Muscle layer of colon (tissue), 2 donors: ENCODE measurements around the gene CDK6.

Experiments used
- H3K27ac ChIP-seq: one replicate; pipeline ENCODE4 v1.7.0; 2013; ENCODE audit warnings: low read depth, mild to moderate bottlenecking, low read length, moderate library complexity
- H3K27me3 ChIP-seq, 2 donors: one replicate each; pipeline ENCODE4 v1.7.0; 2013; ENCODE audit warnings: low read length in 2 of 2, mild to moderate bottlenecking in 2 of 2; ENCODE audit not compliant: insufficient read depth in 2 of 2, control insufficient read depth in 1 of 2
- H3K36me3 ChIP-seq: one replicate; pipeline ENCODE4 v1.7.0; 2013; ENCODE audit warnings: mild to moderate bottlenecking, low read length; ENCODE audit not compliant: insufficient read depth
- H3K4me1 ChIP-seq: one replicate; pipeline ENCODE4 v1.7.0; 2013; ENCODE audit warnings: mild to moderate bottlenecking, low read length; ENCODE audit not compliant: insufficient read depth
- H3K4me3 ChIP-seq, 2 donors: one replicate each; pipeline ENCODE4 v1.7.0; 2013; ENCODE audit warnings: low read length in 2 of 2, low read depth in 1 of 2, mild to moderate bottlenecking in 1 of 2, moderate library complexity in 1 of 2
- H3K9ac ChIP-seq: one replicate; pipeline ENCODE4 v1.7.0; 2013; ENCODE audit warnings: low read length
- H3K9me3 ChIP-seq: one replicate; pipeline ENCODE4 v1.7.0; 2013; ENCODE audit warnings: mild to moderate bottlenecking, low read length
- donor health status: abdominal sarcoma.
- donor health status: Adenocarcinoma of cecum.

Gene CDK6

DNA sequence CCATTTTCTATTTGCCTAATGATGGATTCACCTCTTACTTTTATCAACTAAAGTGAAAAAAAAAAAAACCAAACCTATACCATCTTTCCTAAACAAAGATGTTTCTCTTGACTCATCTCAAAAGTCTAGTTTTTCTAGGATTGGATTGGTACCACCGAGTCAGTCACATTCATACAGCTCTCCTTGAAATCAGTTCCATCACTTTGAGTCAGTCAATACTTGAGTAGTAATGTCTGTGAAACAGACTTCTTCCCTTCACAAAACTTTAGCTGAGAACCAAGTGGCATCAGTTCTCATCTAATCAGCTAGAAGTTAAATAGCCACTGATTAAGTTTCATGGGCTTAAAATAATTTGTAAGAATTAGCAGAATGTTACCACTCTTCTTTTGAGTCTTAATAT is 13.3 kb downstream of the CDK6 start:
- Histone ChIP-seq H3K4me3 (no peak overlapping the region), H3K36me3 (no peaks in the 10 kb centered on the region), H3K4me1 (peaks cover 7% of the 10 kb centered on the region), H3K27ac (no peak overlapping the region), H3K9me3 (no peaks in the 10 kb centered on the region), H3K27me3 (no peaks in the 10 kb centered on the region), H3K9ac (no peak overlapping the region)

DNA sequence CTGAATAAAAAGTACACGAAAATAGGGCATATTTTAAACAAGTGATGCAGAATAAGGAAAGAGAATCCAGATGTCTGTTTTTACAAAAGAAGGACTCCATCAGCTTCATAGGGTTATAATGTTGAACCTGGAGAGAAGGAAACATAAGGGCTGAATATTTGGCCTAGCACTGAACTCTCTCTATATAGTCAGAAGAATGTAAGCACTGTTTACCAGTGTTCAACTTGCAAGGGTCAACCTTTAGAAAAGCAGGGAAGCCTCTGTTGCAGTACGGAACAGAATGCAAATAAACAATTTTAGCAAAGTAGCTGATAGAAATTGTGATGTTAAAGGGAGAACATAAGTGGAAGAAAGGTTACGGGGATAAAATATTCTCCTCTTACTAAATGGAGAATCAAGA is 16.2 kb downstream of the CDK6 start:
- Histone ChIP-seq H3K9ac (no peak overlapping the region), H3K4me1 (no peaks in the 10 kb centered on the region), H3K36me3 (no peaks in the 10 kb centered on the region), H3K27ac (no peak overlapping the region), H3K27me3 (no peaks in the 10 kb centered on the region), H3K9me3 (peaks cover 7% of the 10 kb centered on the region), H3K4me3 (no peak overlapping the region)

GRCh38 chr7:92817398-92817797 is 19.0 kb downstream of the CDK6 start:
- no peaks in the 10 kb centered on the region for H3K4me1 ChIP-seq
- no peaks in the 10 kb centered on the region for H3K36me3 ChIP-seq

GRCh38 chr7:92815412-92815811 is 21.0 kb downstream of the CDK6 start:
- Histone ChIP-seq H3K9me3 (peaks cover 8% of the 10 kb centered on the region), H3K36me3 (no peaks in the 10 kb centered on the region), H3K27ac (no peak overlapping the region), H3K4me1 (peaks cover under 1% of the 10 kb centered on the region), H3K4me3 (no peak overlapping the region), H3K9ac (no peak overlapping the region), H3K27me3 (no peaks in the 10 kb centered on the region)

More at GRCh38 chr7:92817398-92817797, 19.0 kb downstream of the CDK6 start:
- H3K4me3 ChIP-seq, result no peak overlapping the region
- peaks cover 8% of the 10 kb centered on the region for H3K9me3 ChIP-seq
- H3K27ac ChIP-seq, result no peak overlapping the region
- no peaks in the 10 kb centered on the region for H3K27me3 ChIP-seq
- no peak overlapping the region for H3K9ac ChIP-seq

DNA sequence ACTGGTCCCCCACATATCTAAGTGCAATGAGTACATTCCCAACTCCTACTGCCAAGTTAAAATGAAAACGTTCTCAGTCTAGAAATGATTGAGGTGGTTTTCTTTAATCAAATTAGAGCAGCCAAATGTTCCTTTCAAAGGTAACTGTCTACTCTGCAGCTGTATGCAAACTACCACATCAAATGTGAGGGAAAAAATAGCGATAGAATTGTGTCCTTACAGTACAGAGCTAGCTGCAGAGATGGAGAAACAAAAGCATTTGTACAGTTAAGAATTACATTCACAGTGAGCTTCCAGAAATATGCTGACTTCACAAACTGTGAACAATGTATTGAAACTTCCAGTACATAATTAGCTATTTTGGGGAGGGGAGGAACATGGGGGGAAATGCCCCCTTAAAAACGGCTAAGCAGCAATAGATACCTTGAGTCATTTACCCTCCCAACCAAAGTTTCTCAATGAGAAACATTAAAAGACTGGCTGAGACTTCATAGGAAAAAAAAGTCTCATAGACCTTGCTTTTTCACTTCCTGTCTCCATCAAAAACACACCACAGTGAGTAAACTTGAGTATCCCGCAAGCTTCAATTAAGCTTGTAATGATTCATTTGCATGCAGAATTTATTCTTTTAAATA is 22.9 kb downstream of the CDK6 start:
- Histone ChIP-seq H3K27ac (no peak overlapping the region), H3K9ac (no peak overlapping the region), H3K36me3 (no peaks in the 10 kb centered on the region)

DNA sequence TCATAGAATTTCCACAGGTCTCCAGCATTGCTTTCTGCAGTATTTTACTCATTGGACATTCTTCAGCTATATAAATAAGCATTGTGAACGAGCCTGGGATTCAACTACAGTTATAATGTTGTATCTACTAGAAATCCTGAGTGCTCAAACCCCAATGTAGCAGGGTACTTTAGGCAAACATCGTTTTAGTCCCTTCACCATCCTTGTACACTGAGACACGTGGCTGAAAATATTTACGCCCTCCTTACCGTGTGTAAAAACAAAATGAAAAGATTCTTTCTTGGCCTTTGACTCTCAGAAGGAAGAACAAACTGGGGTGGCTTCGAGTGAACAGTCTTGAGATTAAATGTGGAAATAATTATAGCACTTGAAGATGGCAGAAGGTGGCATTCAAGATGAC is 25.2 kb downstream of the CDK6 start:
- Histone ChIP-seq H3K27ac (no peak overlapping the region), H3K36me3 (no peaks in the 10 kb centered on the region), H3K4me1 (peaks cover 14% of the 10 kb centered on the region), H3K9ac (no peak overlapping the region), H3K4me3 (no peak overlapping the region), H3K27me3 (no peaks in the 10 kb centered on the region), H3K9me3 (peaks cover 8% of the 10 kb centered on the region)

More for the DNA sequence above, 22.9 kb downstream of the CDK6 start:
- Histone ChIP-seq H3K4me3 (no peak overlapping the region), H3K9me3 (peaks cover 8% of the 10 kb centered on the region), H3K27me3 (no peaks in the 10 kb centered on the region), H3K4me1 (peaks cover 14% of the 10 kb centered on the region)

DNA sequence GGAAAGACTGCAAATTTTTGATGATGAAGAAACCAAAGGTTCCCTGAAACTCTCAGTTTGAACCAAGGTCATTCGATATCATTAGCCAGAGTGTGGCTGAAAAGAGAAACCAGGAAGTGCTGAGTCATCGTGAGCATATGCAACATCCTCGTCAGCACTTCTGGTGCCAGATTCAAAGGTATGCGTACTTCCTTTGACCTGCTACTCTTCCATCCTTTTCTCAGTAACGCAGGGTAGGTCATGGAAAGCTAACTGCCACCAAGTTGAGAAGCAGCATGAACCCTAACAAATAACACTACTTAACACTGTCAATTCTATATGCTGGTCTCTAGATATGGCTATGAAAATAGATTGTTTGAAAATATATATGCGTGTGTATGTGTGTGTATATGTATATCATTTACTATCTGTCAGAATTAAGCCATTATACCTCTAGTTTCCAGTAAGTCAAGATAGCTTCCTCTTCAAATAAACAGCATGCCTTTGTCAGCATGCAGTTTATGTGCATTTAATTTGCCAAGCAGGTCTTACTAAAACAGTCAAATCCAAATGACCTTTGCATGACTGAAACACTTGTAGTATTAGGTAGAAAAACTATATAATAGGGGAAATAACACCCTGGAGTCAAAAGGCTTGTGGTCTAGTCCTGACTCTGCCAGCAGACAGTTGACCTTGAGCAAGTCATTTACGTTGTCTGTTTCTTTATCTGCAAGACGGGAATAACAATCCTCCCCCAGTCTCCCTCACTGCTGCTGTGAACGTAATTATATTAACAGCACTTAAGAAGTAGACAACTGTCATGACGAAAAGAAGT is 26.4 kb downstream of the CDK6 start:
- Histone ChIP-seq H3K9me3 (no peaks in the 10 kb centered on the region), H3K9ac (no peak overlapping the region), H3K27ac (no peak overlapping the region), H3K27me3 (no peaks in the 10 kb centered on the region), H3K4me1 (peaks cover 14% of the 10 kb centered on the region), H3K36me3 (no peaks in the 10 kb centered on the region), H3K4me3 (no peak overlapping the region)

DNA sequence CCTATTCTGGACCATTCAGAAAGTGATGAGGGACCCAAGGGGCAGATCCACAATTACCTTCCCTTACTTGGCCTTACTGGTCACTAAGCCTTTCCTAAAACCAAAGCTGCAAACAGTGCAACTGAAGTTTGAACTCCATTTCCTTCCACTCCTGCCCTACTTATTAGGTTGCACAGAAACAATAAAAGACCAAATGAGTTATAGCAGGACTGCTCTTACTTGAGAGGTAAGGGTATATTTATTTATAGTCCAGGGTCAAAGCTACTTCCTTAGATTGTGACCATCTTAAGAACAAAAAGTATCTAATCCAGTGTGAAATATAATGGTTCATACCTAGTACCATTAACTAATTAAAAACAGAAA is 27.0 kb downstream of the CDK6 start:
- Histone ChIP-seq H3K27ac (no peak overlapping the region), H3K9me3 (no peaks in the 10 kb centered on the region), H3K27me3 (no peaks in the 10 kb centered on the region), H3K4me1 (peaks cover 14% of the 10 kb centered on the region), H3K4me3 (no peak overlapping the region), H3K36me3 (no peaks in the 10 kb centered on the region), H3K9ac (no peak overlapping the region)

DNA sequence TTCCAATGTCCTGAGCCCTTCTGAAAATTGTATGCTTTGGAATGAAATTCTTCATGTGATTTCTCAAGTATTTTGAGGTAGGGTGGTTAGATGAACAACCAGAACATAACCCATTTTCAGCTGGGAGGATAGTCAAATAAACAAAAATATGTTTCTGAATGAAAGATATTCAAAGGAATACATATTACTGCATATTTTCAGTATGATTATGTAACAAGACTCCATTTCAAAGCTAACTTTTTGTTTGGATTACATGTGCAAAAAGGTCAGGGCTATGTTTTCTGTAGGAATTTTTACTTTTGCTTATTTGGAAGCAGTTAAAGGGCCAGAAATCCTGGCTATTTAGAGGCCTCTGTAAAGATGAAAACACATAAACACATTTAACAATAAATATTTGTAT is 27.7 kb downstream of the CDK6 start:
- H3K4me1 ChIP-seq, result peaks cover 14% of the 10 kb centered on the region
- H3K27ac ChIP-seq, result no peak overlapping the region
- H3K9me3 ChIP-seq, result no peaks in the 10 kb centered on the region
- H3K27me3 ChIP-seq, result no peaks in the 10 kb centered on the region
- H3K9ac ChIP-seq, result no peak overlapping the region
- H3K36me3 ChIP-seq, result no peaks in the 10 kb centered on the region
- H3K4me3 ChIP-seq, result no peak overlapping the region

- Histone ChIP-seq H3K27me3 (no peaks in the 10 kb centered on the region), H3K36me3 (no peaks in the 10 kb centered on the region), H3K27ac (no peak overlapping the region), H3K4me3 (no peak overlapping the region), H3K9ac (no peak overlapping the region), H3K4me1 (peaks cover 14% of the 10 kb centered on the region), H3K9me3 (no peaks in the 10 kb centered on the region)
These were observed 28.4 kb downstream of the CDK6 start for GRCh38 chr7:92808006-92808405.

GRCh38 chr7:92806496-92806895 is 29.9 kb downstream of the CDK6 start:
- H3K9ac ChIP-seq, result no peak overlapping the region
- H3K9me3 ChIP-seq, result no peaks in the 10 kb centered on the region
- no peak overlapping the region for H3K4me3 ChIP-seq
- H3K36me3 ChIP-seq, result no peaks in the 10 kb centered on the region
- H3K27me3 ChIP-seq, result no peaks in the 10 kb centered on the region
- H3K27ac ChIP-seq, result no peak overlapping the region
- peaks cover 20% of the 10 kb centered on the region for H3K4me1 ChIP-seq

GRCh38 chr7:92802406-92802805 is 34.0 kb downstream of the CDK6 start:
- Histone ChIP-seq H3K27ac (no peak overlapping the region), H3K9me3 (no peaks in the 10 kb centered on the region), H3K27me3 (no peaks in the 10 kb centered on the region), H3K4me3 (no peak overlapping the region), H3K9ac (no peak overlapping the region), H3K36me3 (no peaks in the 10 kb centered on the region), H3K4me1 (peaks cover 12% of the 10 kb centered on the region)
